GM12875 (cell line): ENCODE data around the gene MEX3D.

Experiments
- H3K4me3 ChIP-seq: one replicate; pipeline ENCODE4 v1.5.1; 2011; ENCODE audit warnings: low read depth, low read length, control low read depth
- TF ChIP-seq, protein P1 (sequence below): IDR thresholded peaks from 2 replicates; pipeline ENCODE4 v1.5.1; 2011; ENCODE audit warnings: low read depth, mild to moderate bottlenecking, control low read depth, inconsistent platforms, low read length, moderate library complexity, borderline replicate concordance; ENCODE audit not compliant: insufficient read depth

Gene MEX3D

DNA sequence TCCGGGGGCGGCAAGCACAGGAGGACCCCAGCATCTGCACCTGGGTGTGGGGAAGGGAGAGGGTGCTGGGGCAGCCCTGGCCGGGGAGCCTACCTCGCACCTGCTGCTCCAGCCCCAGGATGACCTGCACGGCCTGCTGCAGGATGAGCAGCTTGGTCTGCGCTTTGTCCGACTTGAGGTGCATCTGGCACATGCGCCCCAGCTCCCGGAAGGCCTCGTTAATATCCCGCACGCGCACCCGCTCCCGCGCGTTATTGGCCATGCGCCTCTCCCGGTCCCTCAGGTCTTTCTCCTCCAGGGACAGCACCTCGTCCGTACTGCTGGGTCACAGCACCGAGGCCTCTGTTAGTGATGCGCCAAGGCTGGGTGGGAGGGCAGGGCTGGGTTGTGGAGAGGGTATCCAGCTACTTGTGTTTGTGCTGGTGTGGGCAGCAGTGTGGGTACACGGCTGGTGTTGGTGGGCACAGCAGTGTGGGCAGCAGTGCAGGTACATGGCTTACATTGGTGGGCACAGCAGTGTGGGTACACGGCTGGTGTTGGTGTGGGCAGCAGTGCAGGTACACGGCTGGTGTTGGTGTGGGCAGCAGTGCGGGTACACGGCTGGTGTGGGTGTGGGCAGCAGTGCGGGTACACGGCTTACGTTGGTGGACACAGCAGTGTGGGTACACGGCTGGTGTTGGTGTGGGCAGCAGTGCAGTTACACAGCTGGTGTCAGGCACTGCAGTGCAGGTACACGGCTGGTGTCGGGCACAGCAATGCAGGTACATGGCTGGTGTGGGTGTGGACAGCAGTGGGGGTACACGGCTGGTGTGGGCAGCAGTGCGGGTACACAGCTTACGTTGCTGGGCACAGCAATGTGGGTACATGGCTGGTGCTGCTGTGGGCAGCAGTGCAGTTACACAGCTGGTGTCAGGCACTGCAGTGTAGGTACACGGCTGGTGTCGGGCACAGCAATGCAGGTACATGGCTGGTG is 44.3 kb upstream of the MEX3D start:
- H3K4me3 ChIP-seq = no peak overlapping the region
- TF ChIP-seq, protein P1, sequence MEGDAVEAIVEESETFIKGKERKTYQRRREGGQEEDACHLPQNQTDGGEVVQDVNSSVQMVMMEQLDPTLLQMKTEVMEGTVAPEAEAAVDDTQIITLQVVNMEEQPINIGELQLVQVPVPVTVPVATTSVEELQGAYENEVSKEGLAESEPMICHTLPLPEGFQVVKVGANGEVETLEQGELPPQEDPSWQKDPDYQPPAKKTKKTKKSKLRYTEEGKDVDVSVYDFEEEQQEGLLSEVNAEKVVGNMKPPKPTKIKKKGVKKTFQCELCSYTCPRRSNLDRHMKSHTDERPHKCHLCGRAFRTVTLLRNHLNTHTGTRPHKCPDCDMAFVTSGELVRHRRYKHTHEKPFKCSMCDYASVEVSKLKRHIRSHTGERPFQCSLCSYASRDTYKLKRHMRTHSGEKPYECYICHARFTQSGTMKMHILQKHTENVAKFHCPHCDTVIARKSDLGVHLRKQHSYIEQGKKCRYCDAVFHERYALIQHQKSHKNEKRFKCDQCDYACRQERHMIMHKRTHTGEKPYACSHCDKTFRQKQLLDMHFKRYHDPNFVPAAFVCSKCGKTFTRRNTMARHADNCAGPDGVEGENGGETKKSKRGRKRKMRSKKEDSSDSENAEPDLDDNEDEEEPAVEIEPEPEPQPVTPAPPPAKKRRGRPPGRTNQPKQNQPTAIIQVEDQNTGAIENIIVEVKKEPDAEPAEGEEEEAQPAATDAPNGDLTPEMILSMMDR = no peak

DNA sequence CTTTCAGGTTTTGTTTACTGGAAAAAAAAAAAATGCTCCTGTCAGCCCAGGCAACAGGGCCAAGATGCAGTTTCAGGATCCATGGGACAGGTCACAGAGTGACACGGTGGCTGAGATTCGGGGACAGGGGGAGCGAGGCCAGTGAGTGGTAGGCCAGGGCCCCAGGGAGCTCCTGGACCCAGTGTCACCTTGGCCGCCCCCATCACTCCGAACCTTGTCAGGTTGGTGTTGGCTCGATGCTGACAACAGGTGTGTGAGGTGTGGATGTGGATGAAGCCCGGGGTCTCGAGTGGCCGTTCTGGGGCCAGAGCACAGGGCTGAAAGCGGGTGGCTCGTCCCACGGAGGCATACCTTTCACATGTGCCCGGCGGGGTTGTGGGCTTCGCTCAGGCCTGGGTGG is 43.2 kb upstream of the MEX3D start:
- TF ChIP-seq, protein P1 = no peak
- no peak overlapping the region for H3K4me3 ChIP-seq

GRCh38 chr19:1610579-1610978 is 42.5 kb upstream of the MEX3D start:
- H3K4me3 ChIP-seq = no peak overlapping the region
- TF ChIP-seq, protein P1 = no peak

GRCh38 chr19:1609680-1610474 is 41.8 kb upstream of the MEX3D start:
- no peak overlapping the region for H3K4me3 ChIP-seq
- TF ChIP-seq, protein P1 = no peak

GRCh38 chr19:1609103-1609396 is 40.9 kb upstream of the MEX3D start:
- TF ChIP-seq, protein P1 = no peak
- H3K4me3 ChIP-seq = no peak overlapping the region

- TF ChIP-seq, protein P1 = no peak
Observed at GRCh38 chr19:1608359-1609102, 40.4 kb upstream of the MEX3D start.

More at GRCh38 chr19:1608359-1609102, 40.4 kb upstream of the MEX3D start:
- no peak overlapping the region for H3K4me3 ChIP-seq
